Heart right ventricle (tissue), 16 donors: ENCODE measurements around the gene CD40. TPM values are rescaled to one million over a fixed set of nuclear protein-coding genes. Genes with fewer than 3 reads are reported as not detected.

ENCODE experiments used
- ATAC-seq, 8 donors: fragments of 200-7000 bp; cut with Tn5 transposase; one replicate each; pipeline ENCODE4 v1.9.1; 2020; ENCODE audit warnings: mild to moderate bottlenecking in 8 of 8, moderate library complexity in 8 of 8, moderate number of reproducible peaks in 1 of 8
- DNase-seq, 2 donors: peaks; one replicate each; pipeline ENCODE4 v3.0.0-alpha.2; 2020
- H3K27ac ChIP-seq, 10 donors: fragments of 200-600 bp; sonication (generic) in 2 of 10; one replicate each; pipeline versions ENCODE4 v1.5.0 to v1.8.0; 2020 to 2022; ENCODE audit warnings: mild to moderate bottlenecking in 3 of 10
- H3K27me3 ChIP-seq, 7 donors: fragments of 200-600 bp; one replicate each; pipeline ENCODE4 v1.8.0; 2021 to 2022; ENCODE audit warnings: mild to moderate bottlenecking in 2 of 7
- H3K36me3 ChIP-seq, 9 donors: fragments of 200-600 bp; sonication (generic) in 1 of 9; one replicate each; pipeline versions ENCODE4 v1.5.0 to v1.8.0; 2020 to 2022; ENCODE audit warnings: mild to moderate bottlenecking in 2 of 9
- H3K4me1 ChIP-seq, 9 donors: fragments of 200-600 bp; sonication (generic) in 1 of 9; one replicate each; pipeline versions ENCODE4 v1.5.0 to v1.8.0; 2020 to 2022; ENCODE audit warnings: mild to moderate bottlenecking in 4 of 9
- H3K4me3 ChIP-seq, 10 donors: fragments of 200-600 bp; sonication (generic) in 2 of 10; one replicate each; pipeline versions ENCODE4 v1.5.0 to v1.8.0; 2020 to 2022; ENCODE audit warnings: mild to moderate bottlenecking in 7 of 10, moderate library complexity in 2 of 10
- H3K9me3 ChIP-seq, 11 donors: fragments of 200-600 bp in 10 of 11; sonication (generic) in 2 of 11; one replicate each; pipeline versions ENCODE4 v1.5.0 to v1.8.0; 2013 to 2022; ENCODE audit warnings: mild to moderate bottlenecking in 2 of 11, control low read depth in 1 of 11, moderate library complexity in 1 of 11
- CTCF ChIP-seq, 9 donors: fragments of 200-600 bp; sonication (generic) in 2 of 9; IDR thresholded peaks; one replicate each; pipeline versions ENCODE4 v1.5.0 to v1.8.0; 2021 to 2022; ENCODE audit warnings: antibody characterized with exemption in 9 of 9, mild to moderate bottlenecking in 5 of 9, moderate library complexity in 1 of 9
- WGBS, 2 donors: extraction: QIAGEN DNeasy Blood & Tissue Kit; methylation state at CpG; one replicate each; pipeline ENCODE4 v1.1.7; 2013; ENCODE audit warnings: inconsistent platforms in 1 of 2; 5-methylcytosine and 5-hydroxymethylcytosine counted together
- intact Hi-C, 10 donors: fragments of 100-400 bp; cut with DNase I; formaldehyde crosslinking; loops; one replicate each; pipeline versions ENCODE4 v1.11.1 to v1.14.2; 2022
- polyA plus RNA-seq, 2 donors: library from polyadenylated mRNA; stranded (reverse); fragments of 200-250 nt; gene quantifications; one replicate each; pipeline ENCODE4 v1.2.3, GENCODE V29; 2013
- total RNA-seq, 10 donors: library from RNA; stranded (reverse); fragmentation: NEBNext Ultra II Directional in 3 of 10; extraction: Animal tissue kit (Norgen Biotek cat#: 25700) in 3 of 10; gene quantifications; one replicate each; pipeline versions ENCODE4 v1.2.1 to v1.2.4, GENCODE V29; 2021 to 2023
- donor health status: Arrhythmogenic right ventricular cardiomyopathy.
- donor health status: ischemic (EF 13 %, LVEDD 7.1; RV severe dilation, severe dysfunction).
- donor health status: healthy with polysubstance abuse.
- donor health status: DM: no; HTN: yes; CAD: no.
- donor health status: DM: no; HTN: no; CAD: no.
- donor health status: ischemic (EF 25% LVEDD 6.9; RV normal size, moderate dysfunction).
- donor health status: ischemic (EF 25% LVEDD 5.7; RV mildly dilated, moderate dysfunction).
- donor health status: healthy.
- donor health status: DM: yes; HTN: yes; CAD: no.
- donor health status: Ischemic cardiomyopathy.
- donor health status: ischemic (EF 35%, LVEDD 5.7; RV mildly dilated, moderate dysfunction).
- donor health status: nonischemic (EF 11% LVEDD 7.7; RV severe dilation, severe dysfunction).
- donor health status: DM: yes; HTN: yes; CAD: no.
- donor health status: PGD.
- donor health status: ischemic (EF 29% LVEDD 5.4; RV normal size, mild dysfunction).
- donor health status: nonischemic (EF 23%, LVEDD 6.1; RV moderate dilation, normal function).

The CD40 gene
- total and polyA plus RNA-seq, 12 donors: 2.6 to 25.0 (median 7.2) TPM

- H3K4me3 ChIP-seq: no peak overlapping the region
- H3K9me3 ChIP-seq: no peaks in the 10 kb centered on the region
- 84 to 86% methylated on average over 11 of the region's 11 CpGs for WGBS, 2 donors
- no peak for ATAC-seq
- peaks cover 0 to 68% (median 13%) of the 10 kb centered on the region in 9 donors for H3K36me3 ChIP-seq
- H3K27ac ChIP-seq: no peak overlapping the region
- no peak for DNase-seq
- peaks cover 0 to 9% (median 0%) of the 10 kb centered on the region in 7 donors for H3K27me3 ChIP-seq
- peaks cover 7 to 43% (median 30%) of the 10 kb centered on the region in 9 donors for H3K4me1 ChIP-seq
- intact Hi-C loops: no loop called here
- no peak for TF ChIP-seq CTCF (IDR thresholded peaks at IDR 0.05)
These were observed 5.5 kb downstream of the CD40 start for GRCh38 chr20:46123482-46124245.

GRCh38 chr20:46126440-46127056 lies 8.4 kb downstream of the CD40 start:
- intact Hi-C loops: no loop called here
- Histone ChIP-seq H3K4me3 (no peak overlapping the region), H3K9me3 (no peaks in the 10 kb centered on the region), H3K27ac (no peak overlapping the region), H3K36me3 (peaks cover 0 to 73% (median 13%) of the 10 kb centered on the region in 9 donors), H3K27me3 (peaks cover 0 to 17% (median 0%) of the 10 kb centered on the region in 7 donors), H3K4me1 (peaks cover 0 to 30% (median 24%) of the 10 kb centered on the region in 9 donors)
- 82 to 86% methylated on average over 5 of the region's 5 CpGs for WGBS, 2 donors
- no peak for TF ChIP-seq CTCF (IDR thresholded peaks at IDR 0.05)
- DNase-seq (no peak), ATAC-seq (no peak)

- ATAC-seq (no peak), DNase-seq (no peak)
- intact Hi-C loops: loop anchor here in 2 of 10 donors (2.0 kb wide), 2 partner anchors 181 to 221 kb away; partner anchors contain the start of gene CDH22 (in 1 of the 2)
- H3K27me3 ChIP-seq: peaks cover 0 to 20% (median 0%) of the 10 kb centered on the region in 7 donors
- H3K4me3 ChIP-seq: no peak overlapping the region
- no peaks in the 10 kb centered on the region for H3K9me3 ChIP-seq
- TF ChIP-seq CTCF (IDR thresholded peaks at IDR 0.05): no peak
- WGBS, 2 donors: 72 to 73% methylated on average over 11 of the region's 11 CpGs
- peaks cover 0 to 26% (median 21%) of the 10 kb centered on the region in 9 donors for H3K4me1 ChIP-seq
- H3K27ac ChIP-seq: no peak overlapping the region
- peaks cover 0 to 63% (median 13%) of the 10 kb centered on the region in 9 donors for H3K36me3 ChIP-seq
These were observed 9.4 kb downstream of the CD40 start for GRCh38 chr20:46127396-46128010.
